Activated CD4-positive, alpha-beta T cell treated with anti-CD3 and anti-CD28 coated beads, Interleukin-2, amount 50 U/mL, for 24 hours (primary cell): Measurements from ENCODE around the gene LDLRAD4.

ENCODE experiments used
- DNase-seq, 2 donors: peaks; one replicate each; pipeline ENCODE4 v3.0.0-alpha.2; 2020; ENCODE audit warnings: low read depth in 1 of 2, low spot score in 1 of 2

Gene LDLRAD4

DNA sequence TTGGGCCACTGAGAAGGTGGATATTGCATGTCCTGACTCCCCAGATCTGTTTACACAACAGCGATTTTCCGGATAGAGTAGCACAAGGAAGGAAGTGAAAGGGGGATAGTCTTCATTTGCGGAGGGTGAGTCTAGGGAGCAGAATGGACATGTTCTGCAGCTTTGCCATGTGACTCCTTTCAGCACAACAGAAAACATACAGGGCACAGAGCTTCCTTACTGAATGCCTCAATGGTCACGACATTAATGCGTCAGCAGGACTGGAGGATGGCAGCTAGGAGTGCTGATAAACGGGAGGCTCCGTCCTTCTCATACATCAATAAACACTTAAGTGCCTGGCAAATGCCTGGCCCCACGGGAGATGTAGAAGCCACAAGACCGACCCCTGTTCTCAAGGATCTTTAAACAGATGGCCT is 344.8 kb downstream of the LDLRAD4 start:
- DNase-seq: no peak

GRCh38 chr18:13564579-13564978 is 346.0 kb downstream of the LDLRAD4 start:
- no peak for DNase-seq

- no peak for DNase-seq
Observed at GRCh38 chr18:13565228-13565627, 346.7 kb downstream of the LDLRAD4 start.

DNA sequence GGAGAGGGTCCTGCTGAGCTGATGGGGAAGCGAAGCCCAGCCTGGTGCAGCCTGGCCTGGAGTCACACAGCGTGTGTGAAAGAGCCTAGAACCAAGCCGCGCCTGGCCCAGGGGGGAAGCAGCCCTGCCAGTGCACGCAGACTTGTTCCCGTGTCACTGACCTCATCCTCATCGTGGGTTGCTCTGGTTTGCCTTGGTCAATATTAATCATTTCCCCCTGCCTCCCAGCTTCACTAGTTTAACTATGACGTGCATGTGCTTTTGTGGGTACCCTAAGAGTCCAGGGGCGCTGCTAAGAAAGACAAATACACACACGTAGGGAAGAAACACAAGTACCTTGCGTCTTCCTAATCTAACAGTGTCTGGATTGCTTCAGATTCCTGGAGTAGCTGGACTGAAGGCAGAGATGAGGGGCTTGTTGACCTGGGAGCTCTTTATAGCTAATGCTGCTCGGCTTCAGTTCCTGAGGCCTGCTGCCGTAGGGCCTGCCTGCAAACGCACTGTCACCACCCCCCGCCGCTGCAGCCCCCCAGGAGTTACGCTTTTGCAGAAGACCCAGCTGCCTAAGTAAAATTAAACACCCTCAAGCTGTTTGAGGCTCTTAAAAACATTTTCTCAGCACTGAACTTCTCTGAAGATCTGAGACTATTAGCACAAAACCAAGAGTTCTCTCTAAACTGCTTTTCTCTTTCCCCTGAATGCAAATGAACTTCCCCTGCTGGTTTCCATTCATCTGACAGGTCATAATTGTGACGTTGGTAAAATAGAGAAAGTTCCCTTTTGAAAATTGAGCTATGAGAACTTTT is 348.6 kb downstream of the LDLRAD4 start:
- no peak for DNase-seq

DNA sequence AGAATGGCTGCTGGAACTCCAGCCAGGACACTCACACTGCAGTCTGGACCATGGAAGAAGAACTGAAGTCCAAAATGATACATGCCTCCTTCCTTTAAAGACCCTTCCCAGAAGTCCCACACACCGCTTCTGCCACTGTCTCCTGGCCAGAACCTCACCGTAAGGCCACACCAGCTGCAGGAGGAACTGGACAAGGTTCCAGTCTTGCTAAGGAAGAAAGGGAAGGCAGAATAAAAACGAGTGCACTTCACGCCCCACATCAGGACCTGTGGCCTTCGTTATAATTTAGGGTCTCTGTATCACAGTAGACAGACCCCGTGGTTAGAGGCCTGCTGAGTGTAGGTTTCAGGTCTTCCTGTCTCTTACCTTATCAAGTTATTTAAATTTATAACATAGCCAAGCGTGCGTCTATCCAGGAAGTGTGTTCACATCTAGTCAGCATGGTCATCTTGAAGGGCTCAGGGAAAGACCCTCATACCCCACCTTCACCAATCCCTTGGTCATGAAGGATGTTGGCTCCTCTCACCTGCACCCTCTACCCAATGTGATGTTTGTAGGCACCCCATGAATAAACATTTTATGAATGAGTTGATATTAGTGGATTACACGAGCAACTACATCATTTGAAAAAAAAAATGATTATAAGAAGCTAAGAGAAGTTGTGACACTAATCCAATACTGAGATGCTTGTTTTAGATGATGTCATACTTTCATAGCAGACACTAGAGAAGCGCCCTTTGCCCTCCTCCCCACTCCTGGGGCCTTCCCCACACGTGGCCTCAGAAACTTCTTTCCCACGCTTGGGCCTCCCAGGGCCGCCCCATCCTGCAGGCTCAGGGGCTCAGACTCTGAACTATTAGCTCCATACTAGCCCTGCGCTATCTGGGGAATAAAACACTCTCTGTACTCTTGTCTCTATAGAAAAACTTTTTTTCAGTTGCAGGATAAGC is 350.2 kb downstream of the LDLRAD4 start:
- DNase-seq: no peak

GRCh38 chr18:13570216-13570615 is 351.7 kb downstream of the LDLRAD4 start:
- no peak for DNase-seq

DNA sequence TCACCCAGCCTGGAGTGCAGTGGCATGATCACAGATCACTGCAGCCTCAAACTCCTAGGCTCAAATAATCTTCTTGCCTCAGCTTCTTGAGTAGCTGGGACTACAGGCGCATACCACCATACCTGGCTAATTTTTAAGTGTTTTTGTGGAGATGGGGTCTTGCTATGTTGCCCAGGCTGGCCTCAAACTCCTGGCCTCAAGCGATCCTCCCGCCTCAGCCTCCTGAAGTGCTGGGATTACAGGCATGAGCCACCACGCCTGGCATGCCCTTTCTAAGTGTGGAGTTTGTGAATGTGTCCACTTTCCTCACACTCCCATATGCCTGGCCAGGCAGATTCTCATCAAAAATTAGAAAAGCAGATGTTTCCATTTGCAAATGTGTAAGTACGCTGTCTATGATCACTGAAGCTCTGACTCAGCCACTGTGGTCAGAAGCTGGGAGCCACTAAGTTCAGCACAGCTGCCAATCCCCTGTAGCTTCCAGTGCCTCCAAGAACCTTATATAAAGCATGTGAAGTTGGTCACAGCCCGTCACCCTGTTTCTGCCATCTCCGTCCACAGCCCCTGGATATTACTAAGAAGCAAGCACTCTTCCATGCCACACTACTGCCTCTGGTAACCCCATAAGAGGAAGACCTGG is 352.4 kb downstream of the LDLRAD4 start:
- DNase-seq: no peak

DNA sequence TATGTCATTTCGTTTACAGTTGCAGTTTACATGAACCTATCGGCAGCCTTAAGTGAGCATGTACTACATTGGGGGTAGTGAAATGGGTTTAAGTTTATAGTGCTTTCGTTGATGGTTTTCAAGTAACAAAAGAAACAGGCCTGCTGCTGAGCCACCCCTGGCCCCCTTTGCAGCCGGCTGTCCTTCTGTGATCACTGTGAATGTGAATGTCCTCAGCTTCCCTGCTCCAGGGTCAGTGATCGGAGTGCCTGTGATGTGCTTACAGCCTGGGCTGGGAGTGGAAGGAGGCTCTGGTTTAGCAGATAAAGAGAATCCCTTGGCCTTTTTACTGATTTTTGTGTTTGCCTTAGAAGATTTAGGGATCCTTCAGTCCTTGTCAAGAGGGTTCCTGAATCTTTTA is 353.6 kb downstream of the LDLRAD4 start:
- no peak for DNase-seq

GRCh38 chr18:13572721-13573120 is 354.2 kb downstream of the LDLRAD4 start:
- no peak for DNase-seq

- no peak for DNase-seq
Observed at GRCh38 chr18:13573750-13574149, 355.2 kb downstream of the LDLRAD4 start.

GRCh38 chr18:13574355-13574754 is 355.8 kb downstream of the LDLRAD4 start:
- DNase-seq: no peak

- DNase-seq: no peak
Observed at GRCh38 chr18:13574761-13575160, 356.2 kb downstream of the LDLRAD4 start.

DNA sequence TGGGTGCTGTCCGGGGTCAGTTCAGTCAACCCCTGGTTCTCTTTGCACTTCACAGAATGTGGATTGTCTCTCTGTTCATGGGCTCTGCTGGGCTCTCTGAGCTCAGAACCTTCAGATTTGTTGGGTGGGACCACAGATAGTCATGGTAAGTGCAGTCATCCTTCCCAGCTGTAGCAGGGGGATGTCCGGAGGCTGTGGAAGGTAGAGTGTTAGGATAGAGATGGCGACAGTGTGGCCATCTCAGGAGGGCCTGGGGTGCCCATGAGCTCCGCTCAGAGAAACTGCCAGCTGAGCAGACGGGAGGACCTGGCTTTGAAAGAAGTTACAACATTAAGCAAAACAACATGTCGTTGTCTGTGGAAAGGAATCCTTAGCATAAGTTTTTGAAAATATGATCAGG is 358.0 kb downstream of the LDLRAD4 start:
- DNase-seq: no peak

GRCh38 chr18:13577091-13577697 is 358.6 kb downstream of the LDLRAD4 start:
- DNase-seq: peak in 1 of 2 donors; percentile 49

GRCh38 chr18:13577781-13578180 is 359.2 kb downstream of the LDLRAD4 start:
- DNase-seq: no peak

GRCh38 chr18:13578400-13578799 is 359.8 kb downstream of the LDLRAD4 start:
- no peak for DNase-seq

- no peak for DNase-seq
Observed at GRCh38 chr18:13579874-13580273, 361.3 kb downstream of the LDLRAD4 start.

GRCh38 chr18:13580351-13580750 is 361.8 kb downstream of the LDLRAD4 start:
- DNase-seq: no peak

- no peak for DNase-seq
Observed at GRCh38 chr18:13580991-13581390, 362.4 kb downstream of the LDLRAD4 start.

DNA sequence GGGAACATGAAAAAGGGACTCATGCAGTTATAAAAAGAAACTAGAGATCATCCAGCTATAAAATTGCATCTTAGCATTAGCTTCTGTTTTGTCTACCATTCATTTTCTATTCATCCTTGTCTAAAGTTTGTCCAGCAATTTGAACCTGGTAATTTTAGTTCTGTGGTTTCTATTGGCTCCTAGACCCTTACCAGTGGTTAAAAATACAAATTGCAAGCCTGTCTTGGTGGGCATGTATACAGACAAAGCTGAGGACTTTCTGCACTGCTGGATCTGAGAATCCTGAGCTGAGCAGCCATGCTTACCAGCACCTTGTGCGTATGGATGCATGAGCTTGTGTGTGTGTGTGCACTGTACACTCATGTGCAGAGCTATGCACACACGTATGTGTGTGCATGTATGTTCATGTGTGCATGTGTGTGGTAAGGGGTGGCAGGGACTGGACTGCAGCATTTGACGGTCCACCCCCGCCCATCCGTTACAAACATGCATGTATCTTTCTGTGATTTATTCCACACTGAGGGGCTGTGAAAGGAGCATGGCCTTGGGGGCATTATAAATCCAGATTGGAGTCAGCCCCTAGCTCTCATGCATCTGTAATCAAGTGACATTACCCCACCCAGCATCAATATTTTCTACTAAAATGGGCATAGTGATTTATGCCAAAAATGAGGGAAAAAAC is 363.1 kb downstream of the LDLRAD4 start:
- DNase-seq: no peak
